ENCODE measurements around the gene ACOXL.
"Not testable (repeated sequence)": the region's sequence is repeated elsewhere in the genome, so short reads cannot be mapped to it uniquely, and the experiment has no call there.

The ACOXL gene

DNA sequence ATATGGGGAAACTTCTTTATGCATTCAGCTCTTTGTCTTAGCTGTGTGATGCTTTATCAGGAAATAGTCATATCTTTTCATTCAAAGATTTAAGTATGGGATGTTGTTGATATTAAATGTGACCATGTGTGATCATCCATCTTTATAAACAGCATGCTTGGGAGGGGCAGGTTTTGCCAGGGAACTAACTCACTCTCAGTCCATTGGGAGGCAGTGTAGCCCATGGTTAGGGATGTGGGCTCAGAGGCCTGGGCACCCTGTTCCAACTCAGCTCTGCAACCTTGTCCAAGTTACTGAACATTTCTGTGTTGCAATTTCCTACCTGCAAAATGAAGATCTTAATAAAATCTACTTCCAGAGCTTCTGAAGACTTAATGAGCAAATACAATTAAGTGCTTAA, 296.3 kb downstream of the ACOXL start:
- no peak for DNase-seq

- no peak for DNase-seq
These were observed 297.0 kb downstream of the ACOXL start for GRCh38 chr2:111029181-111029927.

GRCh38 chr2:111030260-111030891, 298.0 kb downstream of the ACOXL start:
- no peak for DNase-seq

DNA sequence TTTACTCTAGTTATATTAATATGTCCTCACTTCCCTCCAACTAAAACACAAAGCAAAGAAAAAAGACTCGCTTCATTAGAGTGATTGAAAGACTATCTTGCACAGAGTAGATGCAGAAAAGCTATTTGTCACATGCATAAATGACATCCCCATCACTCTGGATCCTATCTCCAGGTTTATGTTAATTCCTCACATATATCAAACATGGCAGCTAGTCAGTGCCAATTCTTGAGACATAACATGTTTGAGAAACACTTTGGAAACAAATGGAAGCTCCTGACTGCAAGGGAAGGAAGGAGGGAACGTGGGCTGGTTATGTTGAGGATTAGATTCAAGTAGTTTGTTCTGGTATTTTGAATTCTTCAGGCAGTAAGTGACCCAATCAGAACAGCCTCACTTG, 298.6 kb downstream of the ACOXL start:
- no peak for DNase-seq

- no peak for DNase-seq
These were observed 299.4 kb downstream of the ACOXL start for GRCh38 chr2:111031546-111032478.

GRCh38 chr2:111032721-111033429, 300.5 kb downstream of the ACOXL start:
- no peak for DNase-seq

DNA sequence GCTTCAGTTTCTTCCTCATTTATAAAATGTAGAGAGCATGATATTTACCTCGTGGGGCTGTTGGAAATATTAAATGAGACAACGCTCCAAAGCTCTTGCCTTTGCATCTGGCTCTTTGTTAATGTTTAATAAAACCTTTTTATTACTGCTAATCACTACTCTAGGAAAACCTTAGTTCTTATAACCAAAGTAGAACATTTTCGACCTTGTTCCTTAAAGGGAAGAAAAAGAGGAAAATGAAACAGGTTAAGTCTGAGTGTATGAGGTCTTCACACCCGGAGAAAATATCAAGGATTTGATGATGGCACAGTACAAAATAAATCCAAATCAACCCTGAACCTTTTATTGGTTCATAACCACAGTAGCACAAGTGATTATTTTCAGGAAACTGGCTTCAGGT, 301.8 kb downstream of the ACOXL start:
- DNase-seq = no peak

- no peak for DNase-seq
These were observed 302.2 kb downstream of the ACOXL start for GRCh38 chr2:111034606-111035005.

DNA sequence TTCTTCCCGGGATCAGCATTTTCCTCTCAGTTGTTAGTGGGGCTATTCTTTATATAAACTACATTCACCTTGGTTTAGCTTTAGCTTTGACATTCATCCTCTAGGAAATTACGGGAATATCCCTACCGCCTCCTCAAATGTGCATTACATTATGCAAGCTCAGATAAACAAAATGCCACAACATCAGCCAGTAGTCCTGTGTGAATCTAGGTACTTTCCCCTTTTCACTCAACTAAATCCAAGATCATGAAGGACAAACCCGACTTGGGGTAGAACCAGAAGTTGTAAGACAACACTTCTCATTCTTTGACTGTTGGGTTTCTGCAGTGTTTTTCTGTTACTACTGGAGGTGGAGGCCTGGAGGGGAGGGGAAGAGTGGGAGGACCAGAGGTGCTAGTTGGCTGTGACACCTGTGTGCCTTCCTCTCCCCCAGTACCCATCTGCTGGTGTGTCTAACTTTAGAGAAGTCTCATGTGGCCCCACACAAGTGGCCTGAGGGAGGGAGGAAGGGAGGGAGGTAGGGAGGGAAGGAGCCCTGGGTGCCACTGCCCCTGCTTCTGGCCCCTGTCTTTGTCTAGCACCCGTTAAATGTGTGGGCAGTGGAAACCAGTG, 303.6 kb downstream of the ACOXL start:
- no peak for DNase-seq

- no peak for DNase-seq
These were observed 304.8 kb downstream of the ACOXL start for GRCh38 chr2:111037128-111037527.

DNA sequence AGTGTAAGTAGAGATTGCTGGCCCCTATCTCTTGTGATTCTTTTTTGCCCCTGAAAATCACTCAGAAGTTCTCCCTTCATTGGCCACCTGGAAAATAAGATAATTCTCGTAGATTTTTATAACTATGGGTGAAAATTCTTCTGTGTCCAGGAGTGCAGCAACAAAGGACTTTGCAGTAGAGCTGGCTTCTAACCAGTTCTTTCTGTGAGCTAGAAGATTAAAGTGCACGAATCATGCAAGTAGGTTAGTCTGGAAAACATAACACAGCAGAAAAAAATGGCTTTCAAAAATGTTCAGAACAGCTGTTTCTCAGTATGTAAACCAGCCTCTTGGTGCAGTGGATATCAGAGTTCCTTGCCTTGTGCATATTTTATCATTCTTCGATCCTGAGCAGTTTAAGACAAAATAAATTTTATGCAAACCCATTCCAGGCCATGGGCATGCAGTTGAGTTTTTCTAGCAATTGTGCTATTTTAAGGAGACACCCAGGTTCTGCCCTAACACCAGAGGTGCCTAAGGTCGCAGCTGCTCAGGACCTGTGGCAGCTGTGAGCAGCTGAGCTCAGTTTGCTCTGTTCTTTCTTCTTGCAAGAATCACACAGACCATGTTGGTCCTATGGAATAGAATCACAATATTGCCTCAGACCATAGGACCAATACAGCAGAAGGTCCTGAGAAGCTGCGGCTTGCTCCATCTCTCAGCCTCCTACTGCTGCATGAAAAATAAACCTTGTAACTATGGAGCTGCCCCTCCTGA, 307.4 kb downstream of the ACOXL start:
- no peak for DNase-seq

- no peak for DNase-seq
These were observed 309.2 kb downstream of the ACOXL start for GRCh38 chr2:111041398-111042202.

DNA sequence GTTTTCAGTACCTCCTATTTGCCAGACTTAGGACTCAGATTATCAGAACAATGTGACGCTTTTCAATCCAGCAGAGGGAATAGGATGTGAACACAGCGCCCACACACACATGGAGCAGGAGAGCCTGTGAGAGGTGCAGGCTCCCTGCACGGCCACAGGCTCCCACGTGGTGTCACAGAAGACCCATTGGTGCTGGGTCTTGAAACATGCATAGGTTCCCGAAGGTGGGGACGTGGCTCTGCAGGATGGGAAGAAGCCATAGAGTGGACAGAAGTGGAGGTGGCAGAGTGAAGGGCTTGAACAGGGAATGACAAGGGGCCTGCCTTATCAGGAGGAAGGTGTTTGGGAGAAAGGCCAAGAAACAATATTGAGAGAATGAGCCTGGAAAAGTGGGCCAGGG, 309.9 kb downstream of the ACOXL start:
- no peak for DNase-seq

DNA sequence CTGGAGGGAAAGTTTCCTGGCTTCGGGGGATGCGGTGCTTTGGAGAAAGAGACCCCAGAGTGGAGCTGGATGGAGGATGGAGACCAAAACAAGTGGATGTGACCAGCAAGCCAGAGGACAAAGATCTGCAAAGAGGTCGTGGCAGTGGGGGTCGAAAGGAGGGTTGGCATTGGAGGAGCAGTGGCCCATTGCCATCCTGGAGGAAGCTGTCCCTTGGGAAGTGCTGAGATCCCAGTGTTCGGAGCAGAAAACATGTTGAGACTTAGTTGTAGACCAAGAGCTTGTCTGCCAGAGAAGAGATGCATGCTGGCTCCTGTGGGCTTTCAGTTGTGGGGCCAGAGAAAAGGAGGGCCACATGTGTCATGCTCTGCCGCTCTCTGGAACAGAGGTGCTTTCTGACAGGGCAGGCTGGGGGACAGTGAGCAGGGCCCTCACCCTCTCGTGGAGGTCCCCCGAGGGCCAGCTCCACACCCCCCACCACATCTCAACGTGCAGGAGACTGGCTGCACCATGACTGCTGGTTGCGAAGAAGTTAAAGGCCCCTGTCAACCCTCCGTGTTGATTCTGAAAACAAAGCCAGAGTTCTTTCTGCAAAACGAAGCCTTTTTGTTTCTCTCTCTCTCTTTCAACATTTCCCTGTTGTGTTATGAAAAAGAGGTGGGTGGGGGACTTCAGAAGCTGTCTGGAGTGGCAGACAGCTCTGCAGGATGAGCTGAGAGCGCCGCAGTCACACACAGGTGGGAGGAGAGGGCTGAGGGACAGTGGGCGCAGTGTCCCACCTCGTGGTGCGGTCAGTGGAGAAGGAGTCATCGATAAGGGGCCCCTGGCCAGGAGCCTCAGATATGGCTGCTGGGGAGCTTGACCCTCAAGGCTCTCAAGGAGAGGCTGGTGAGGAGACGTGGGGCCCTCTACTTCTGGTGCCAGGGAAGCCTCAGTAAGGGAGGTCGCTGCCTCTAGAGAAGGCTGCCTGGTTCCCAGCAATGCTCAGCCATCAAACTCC, 310.7 kb downstream of the ACOXL start:
- no peak for DNase-seq

DNA sequence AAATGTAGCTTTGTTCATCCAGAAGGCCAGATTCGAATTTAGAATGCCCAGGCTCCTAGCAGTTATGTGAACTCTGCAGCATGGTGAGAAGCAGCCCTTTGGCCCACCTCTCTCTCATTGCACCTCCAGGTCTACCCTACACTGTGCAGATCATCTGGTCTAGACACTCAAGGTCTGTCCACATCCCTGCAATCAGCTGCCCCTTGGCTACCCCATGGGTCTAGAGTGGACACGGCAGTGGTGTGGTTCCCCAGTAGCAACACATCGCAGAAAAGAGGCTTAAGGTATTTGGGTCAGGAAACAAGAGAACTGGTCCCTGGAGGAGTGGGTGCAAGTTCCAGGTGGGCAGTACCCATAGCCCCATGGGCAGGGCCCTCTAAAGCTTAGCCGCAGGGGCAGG, 311.7 kb downstream of the ACOXL start:
- DNase-seq = no peak

DNA sequence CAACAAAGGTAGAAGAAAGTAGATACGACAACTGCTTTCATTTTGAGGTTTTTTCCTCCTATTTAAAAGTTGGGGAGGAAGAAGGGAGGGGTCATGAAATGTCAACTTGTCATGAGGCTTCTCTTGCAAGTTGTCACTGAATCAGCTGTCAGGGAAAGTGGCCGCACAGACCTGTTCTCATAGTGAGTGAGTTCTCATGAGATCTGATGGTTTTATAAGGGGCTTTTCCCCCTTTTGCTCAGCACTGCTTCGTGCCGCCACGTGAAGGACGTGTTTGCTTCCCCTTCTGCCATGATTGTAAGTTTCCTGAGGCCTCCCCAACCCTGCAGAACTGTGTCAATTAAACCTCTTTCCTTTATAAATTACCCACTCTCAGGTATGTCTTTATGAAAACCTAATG, 312.9 kb downstream of the ACOXL start:
- not testable (repeated sequence) for DNase-seq

DNA sequence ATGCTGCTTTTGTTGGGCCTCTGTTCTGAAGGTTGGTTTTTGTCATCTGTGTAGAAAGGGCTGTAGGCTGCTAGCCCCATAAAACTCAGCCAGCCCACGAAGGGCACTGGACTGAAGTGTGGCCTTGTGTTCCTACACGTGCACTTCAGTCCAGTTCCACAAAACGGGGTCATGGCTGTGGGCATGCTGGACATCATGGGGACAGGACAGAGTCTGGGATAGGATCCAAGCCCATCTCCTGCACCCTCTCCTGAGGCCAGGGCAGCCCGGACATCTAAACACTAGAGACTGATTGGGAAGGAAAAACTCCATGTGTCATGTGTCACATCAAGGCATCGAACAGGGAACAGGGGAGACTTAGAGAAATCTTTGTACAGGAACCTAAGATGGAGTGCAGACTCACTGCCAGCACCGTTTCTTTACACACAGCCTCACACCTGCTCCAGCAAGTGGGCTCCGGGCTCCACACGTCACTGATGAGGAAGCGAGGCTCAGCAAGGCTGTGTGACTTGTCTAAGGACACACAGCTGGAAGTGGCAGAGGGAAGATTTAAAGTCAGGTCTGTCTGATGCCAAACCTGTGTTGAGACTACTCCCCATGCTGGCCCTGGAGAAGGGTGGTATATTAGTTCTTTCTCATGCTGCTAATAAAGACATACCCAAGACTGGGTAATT, 313.5 kb downstream of the ACOXL start:
- no peak for DNase-seq

GRCh38 chr2:111046670-111047069, 314.3 kb downstream of the ACOXL start:
- DNase-seq = no peak

All from NCI-H2227 treated with DMSO at 0.1 percent for 48 hours (cell line).